ENCODE results near the gene SLC26A1.

The SLC26A1 gene

DNA sequence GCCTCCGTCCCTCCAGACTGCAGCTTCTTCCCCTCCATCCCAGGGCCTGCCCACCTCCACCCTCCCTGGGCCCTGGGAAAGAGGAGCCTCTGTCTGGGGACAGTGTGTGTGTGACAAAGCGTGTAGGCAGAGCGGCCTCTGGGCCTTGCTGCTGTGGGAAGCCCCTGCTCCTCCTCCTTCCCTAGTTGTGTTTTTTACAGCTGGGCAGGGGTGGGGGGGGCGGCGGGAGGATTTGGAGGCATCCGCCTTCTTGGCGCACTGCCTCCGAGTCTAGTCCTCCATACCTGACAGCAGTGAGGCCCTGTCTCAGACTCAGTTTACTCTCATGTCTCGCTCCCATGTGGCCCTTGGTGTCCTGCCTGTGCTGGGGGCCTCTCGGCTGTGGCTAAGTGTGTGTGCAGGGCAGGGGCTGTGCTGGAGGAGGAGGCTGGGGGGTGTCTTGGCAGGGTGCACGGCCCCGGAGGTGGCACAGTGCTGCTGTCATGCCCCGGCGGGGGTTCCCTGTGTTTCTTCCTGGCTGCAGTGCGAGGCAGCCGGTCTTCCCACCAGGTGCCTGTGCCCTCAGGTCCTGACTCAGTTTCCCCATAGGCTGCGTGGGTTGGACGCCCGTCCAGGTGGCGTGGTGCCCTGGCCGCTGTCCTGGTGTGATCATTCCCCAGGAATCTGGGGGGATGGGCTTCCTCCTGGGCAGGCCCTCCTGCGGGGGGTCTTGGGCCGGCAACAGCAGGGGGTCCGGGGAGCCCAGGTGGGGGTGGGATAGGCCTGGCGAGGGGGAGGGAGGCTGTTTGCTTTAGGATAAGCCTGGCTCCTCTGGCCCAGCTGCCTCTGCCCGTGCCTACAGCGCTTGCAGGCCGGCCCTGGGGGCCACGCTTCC lies 25.2 kb upstream of the SLC26A1 start:
- no peak for DNase-seq
- H3K27ac ChIP-seq, result no peak overlapping the region
- H3K4me3 ChIP-seq (ENCODE audit: low read depth, low read length), result no peak overlapping the region

DNA sequence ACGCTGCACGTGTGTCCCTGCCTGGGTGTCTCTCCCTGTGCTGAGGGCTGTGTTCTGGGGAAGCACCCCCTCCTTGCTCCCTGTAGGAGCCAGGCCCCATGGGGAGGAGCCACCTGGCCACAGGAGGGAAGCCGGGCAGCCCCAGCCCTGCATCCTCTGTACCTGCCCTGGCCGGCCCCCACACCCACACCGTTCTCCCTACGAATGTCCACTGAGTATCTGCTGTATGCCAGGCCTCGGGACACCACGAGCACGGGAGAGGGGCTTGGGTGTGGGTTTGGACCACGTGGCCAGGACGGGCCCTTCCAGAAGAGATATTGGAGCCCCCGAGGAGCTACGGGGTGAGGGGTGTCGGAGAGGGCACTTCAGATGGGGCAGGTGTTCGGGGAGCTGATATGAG lies 24.5 kb upstream of the SLC26A1 start:
- Histone ChIP-seq H3K4me3 (ENCODE audit: low read depth, low read length) (no peak overlapping the region), H3K27me3 (ENCODE audit: insufficient read depth, low read depth, severe bottlenecking) (no peaks in the 10 kb centered on the region), H3K27ac (no peak overlapping the region), H3K36me3 (peaks cover 34% of the 10 kb centered on the region), H3K9me3 (ENCODE audit: severe bottlenecking) (no peaks in the 10 kb centered on the region)
- TF ChIP-seq, protein P1, sequence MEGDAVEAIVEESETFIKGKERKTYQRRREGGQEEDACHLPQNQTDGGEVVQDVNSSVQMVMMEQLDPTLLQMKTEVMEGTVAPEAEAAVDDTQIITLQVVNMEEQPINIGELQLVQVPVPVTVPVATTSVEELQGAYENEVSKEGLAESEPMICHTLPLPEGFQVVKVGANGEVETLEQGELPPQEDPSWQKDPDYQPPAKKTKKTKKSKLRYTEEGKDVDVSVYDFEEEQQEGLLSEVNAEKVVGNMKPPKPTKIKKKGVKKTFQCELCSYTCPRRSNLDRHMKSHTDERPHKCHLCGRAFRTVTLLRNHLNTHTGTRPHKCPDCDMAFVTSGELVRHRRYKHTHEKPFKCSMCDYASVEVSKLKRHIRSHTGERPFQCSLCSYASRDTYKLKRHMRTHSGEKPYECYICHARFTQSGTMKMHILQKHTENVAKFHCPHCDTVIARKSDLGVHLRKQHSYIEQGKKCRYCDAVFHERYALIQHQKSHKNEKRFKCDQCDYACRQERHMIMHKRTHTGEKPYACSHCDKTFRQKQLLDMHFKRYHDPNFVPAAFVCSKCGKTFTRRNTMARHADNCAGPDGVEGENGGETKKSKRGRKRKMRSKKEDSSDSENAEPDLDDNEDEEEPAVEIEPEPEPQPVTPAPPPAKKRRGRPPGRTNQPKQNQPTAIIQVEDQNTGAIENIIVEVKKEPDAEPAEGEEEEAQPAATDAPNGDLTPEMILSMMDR (IDR thresholded peaks at IDR 0.05; ENCODE audit: low read depth, low read length), result no peak
- DNase-seq, result no peak

More for the DNA sequence above, 25.2 kb upstream of the SLC26A1 start:
- TF ChIP-seq, protein P1 (IDR thresholded peaks at IDR 0.05; ENCODE audit: low read depth, low read length), result no peak
- H3K9me3 ChIP-seq (ENCODE audit: severe bottlenecking), result no peaks in the 10 kb centered on the region
- H3K27me3 ChIP-seq (ENCODE audit: insufficient read depth, low read depth, severe bottlenecking), result no peaks in the 10 kb centered on the region
- H3K36me3 ChIP-seq, result peaks cover 31% of the 10 kb centered on the region

DNA sequence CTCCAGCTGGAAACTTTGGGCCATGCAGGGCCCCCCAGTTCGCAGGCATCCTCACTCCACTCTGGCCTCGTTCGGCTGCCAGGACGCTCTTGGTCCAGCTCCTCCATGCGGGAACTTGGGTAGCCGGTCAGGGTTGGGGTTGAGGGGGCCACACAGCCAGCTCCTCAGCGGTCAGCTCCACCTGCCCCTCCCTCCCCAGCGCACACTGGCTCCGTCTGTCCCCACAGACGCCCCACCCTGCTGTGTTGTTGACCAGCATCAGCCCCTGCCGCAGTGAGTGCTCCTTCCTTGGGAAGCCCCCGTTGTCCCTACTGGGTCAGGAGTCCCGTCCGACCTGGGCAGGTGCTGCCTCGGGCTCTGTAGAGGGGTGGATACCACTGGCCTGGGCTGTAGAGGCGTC lies 24.0 kb upstream of the SLC26A1 start:
- Histone ChIP-seq H3K36me3 (peaks cover 30% of the 10 kb centered on the region), H3K9me3 (ENCODE audit: severe bottlenecking) (no peaks in the 10 kb centered on the region), H3K27ac (no peak overlapping the region), H3K27me3 (ENCODE audit: insufficient read depth, low read depth, severe bottlenecking) (no peaks in the 10 kb centered on the region), H3K4me3 (ENCODE audit: low read depth, low read length) (no peak overlapping the region)
- TF ChIP-seq, protein P1 (IDR thresholded peaks at IDR 0.05; ENCODE audit: low read depth, low read length), result no peak
- DNase-seq, result no peak

DNA sequence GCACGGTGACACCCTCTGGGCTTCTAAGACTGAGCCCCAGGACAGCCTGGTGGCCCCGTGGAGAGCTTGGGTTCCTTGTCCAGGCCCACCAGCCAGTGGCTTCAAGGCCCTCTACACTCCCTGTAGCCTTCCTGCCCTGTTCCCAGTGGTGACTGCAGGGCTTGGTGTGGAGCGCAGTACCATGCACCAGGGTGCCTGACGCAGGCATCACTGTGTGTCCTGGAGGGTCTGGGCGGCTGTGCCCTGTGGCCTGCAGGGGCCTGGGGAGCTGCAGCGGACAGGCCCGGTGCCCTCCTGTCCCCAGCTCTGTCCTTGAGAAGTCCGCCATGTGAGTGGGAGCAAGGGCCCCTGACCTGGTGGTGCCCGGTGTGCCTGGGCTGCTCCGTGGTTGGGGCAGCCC lies 22.5 kb upstream of the SLC26A1 start:
- DNase-seq, result no peak
- H3K9me3 ChIP-seq (ENCODE audit: severe bottlenecking), result no peaks in the 10 kb centered on the region
- H3K36me3 ChIP-seq, result peaks cover 28% of the 10 kb centered on the region
- no peak overlapping the region for H3K27ac ChIP-seq
- H3K4me3 ChIP-seq (ENCODE audit: low read depth, low read length), result no peak overlapping the region
- TF ChIP-seq, protein P1 (IDR thresholded peaks at IDR 0.05; ENCODE audit: low read depth, low read length), result no peak
- H3K27me3 ChIP-seq (ENCODE audit: insufficient read depth, low read depth, severe bottlenecking), result no peaks in the 10 kb centered on the region

DNA sequence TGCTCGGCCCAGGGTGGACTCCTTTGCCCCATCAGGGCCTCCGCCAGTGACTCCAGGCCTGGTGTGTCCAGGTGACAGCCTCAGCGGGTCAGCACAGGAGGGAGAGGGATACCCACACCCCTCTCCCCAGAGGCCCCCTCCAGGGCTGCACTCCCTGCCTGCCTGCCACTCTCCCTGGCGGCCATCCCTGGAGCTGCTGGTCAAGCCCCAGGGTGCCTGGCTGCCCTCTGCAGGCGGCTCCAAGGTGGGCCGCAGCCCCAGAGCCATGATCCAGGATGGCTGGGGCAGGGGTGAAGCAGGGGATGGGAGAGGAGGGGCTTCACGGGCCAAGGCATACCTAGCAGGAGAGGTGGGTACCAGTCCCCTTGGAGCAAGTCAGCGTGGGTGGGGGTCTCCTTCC lies 22.0 kb upstream of the SLC26A1 start:
- Histone ChIP-seq H3K9me3 (ENCODE audit: severe bottlenecking) (no peaks in the 10 kb centered on the region), H3K27me3 (ENCODE audit: insufficient read depth, low read depth, severe bottlenecking) (peaks cover 5% of the 10 kb centered on the region), H3K36me3 (peaks cover 28% of the 10 kb centered on the region), H3K27ac (no peak overlapping the region), H3K4me3 (ENCODE audit: low read depth, low read length) (no peak overlapping the region)
- TF ChIP-seq, protein P1 (IDR thresholded peaks at IDR 0.05; ENCODE audit: low read depth, low read length), result no peak
- no peak for DNase-seq

Data from WERI-Rb-1 (cell line).